MM.1S (cell line): ENCODE measurements around the gene AVL9.

ENCODE experiments used
- EZH2 ChIP-seq: fragments of 300-600 bp; sonication (generic); optimal IDR thresholded peaks from 2 replicates; pipeline ENCODE3; 2017; ENCODE audit warnings: low read depth, mild to moderate bottlenecking, antibody characterized with exemption, low read length, mixed read lengths
- TF ChIP-seq, protein P1 (sequence below): fragments of 300-600 bp; sonication (generic); IDR thresholded peaks from 2 replicates; pipeline ENCODE4 v1.5.1; 2016; ENCODE audit warnings: antibody characterized with exemption, low read length, mixed read lengths

DNA sequence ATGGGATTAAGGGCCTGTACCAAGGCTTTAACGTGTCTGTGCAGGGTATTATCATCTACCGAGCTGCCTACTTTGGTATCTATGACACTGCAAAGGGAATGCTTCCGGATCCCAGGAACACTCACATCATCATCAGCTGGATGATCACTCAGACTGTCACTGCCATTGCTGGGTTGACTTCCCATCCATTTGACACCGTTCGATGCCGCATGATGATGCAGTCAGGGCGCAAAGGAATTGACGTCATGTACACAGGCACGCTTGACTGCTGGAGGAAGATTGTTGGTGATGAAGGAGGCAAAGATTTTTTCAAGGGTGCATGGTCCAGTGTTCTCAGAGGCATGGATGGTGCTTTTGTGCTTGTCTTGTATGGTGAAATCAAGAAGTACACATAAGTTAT lies 23.3 kb upstream of the AVL9 start:
- TF ChIP-seq, protein P1, sequence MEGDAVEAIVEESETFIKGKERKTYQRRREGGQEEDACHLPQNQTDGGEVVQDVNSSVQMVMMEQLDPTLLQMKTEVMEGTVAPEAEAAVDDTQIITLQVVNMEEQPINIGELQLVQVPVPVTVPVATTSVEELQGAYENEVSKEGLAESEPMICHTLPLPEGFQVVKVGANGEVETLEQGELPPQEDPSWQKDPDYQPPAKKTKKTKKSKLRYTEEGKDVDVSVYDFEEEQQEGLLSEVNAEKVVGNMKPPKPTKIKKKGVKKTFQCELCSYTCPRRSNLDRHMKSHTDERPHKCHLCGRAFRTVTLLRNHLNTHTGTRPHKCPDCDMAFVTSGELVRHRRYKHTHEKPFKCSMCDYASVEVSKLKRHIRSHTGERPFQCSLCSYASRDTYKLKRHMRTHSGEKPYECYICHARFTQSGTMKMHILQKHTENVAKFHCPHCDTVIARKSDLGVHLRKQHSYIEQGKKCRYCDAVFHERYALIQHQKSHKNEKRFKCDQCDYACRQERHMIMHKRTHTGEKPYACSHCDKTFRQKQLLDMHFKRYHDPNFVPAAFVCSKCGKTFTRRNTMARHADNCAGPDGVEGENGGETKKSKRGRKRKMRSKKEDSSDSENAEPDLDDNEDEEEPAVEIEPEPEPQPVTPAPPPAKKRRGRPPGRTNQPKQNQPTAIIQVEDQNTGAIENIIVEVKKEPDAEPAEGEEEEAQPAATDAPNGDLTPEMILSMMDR, result no peak
- TF ChIP-seq EZH2, result no peak
